Vagina (tissue), 2 donors: ENCODE results near the gene PPP2R3B.

Experiments
- POLR2A ChIP-seq, 2 donors: fragments of 450-650 bp; IDR thresholded peaks; one replicate each; pipeline ENCODE4 v1.6.1; 2017; ENCODE audit warnings: antibody characterized with exemption in 2 of 2, mild to moderate bottlenecking in 2 of 2, moderate library complexity in 2 of 2
- POLR2AphosphoS5 ChIP-seq, 2 donors: sonication (generic); formaldehyde crosslinking; IDR thresholded peaks; one replicate each; pipeline ENCODE4 v1.9.0; 2017; ENCODE audit warnings: antibody characterized with exemption in 2 of 2, mild to moderate bottlenecking in 2 of 2, low read depth in 1 of 2; ENCODE audit not compliant: insufficient read depth in 1 of 2
- TF ChIP-seq, protein P1 (sequence below), 3 experiments: fragments of 450-650 bp in 2 of 3; fragments of 200-600 bp in 1 of 3; sonication (generic) in 1 of 3; IDR thresholded peaks; one replicate each; pipeline ENCODE4 v1.5.1; 2017 to 2019; ENCODE audit warnings: antibody characterized with exemption in 3 of 3, mild to moderate bottlenecking in 2 of 3, moderate library complexity in 2 of 3

DNA sequence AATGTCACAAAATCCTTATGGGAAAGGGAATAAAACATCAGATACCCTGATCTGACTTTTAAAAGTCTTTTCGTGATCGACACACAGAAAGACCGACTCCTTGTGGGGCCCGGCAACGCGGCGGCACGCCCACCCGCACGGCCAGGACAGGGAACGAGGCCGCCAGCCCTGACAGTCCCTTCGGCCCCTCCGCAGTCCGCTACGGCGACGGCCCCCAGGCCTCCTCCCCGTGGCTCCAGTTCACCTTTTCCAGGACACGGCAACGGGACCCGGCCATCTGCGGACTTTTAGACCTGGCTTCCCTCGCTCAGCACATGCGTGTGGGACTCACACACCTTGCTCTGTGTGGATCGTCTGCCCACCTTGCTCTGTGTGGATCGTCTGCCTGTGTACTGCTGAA lies 34.5 kb downstream of the PPP2R3B start:
- TF ChIP-seq, protein P1, sequence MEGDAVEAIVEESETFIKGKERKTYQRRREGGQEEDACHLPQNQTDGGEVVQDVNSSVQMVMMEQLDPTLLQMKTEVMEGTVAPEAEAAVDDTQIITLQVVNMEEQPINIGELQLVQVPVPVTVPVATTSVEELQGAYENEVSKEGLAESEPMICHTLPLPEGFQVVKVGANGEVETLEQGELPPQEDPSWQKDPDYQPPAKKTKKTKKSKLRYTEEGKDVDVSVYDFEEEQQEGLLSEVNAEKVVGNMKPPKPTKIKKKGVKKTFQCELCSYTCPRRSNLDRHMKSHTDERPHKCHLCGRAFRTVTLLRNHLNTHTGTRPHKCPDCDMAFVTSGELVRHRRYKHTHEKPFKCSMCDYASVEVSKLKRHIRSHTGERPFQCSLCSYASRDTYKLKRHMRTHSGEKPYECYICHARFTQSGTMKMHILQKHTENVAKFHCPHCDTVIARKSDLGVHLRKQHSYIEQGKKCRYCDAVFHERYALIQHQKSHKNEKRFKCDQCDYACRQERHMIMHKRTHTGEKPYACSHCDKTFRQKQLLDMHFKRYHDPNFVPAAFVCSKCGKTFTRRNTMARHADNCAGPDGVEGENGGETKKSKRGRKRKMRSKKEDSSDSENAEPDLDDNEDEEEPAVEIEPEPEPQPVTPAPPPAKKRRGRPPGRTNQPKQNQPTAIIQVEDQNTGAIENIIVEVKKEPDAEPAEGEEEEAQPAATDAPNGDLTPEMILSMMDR (IDR thresholded peaks at IDR 0.05), result no peak
- TF ChIP-seq POLR2AphosphoS5 (IDR thresholded peaks at IDR 0.05; ENCODE audit: insufficient read depth in 1 of 2, low read depth in 1 of 2), result no peak
- no peak for TF ChIP-seq POLR2A (IDR thresholded peaks at IDR 0.05)
